Endodermal cell (in vitro differentiated cells): Measurements from ENCODE around the gene ZBTB7C. TPM values are rescaled to one million over a fixed set of nuclear protein-coding genes. Genes with fewer than 3 reads are reported as not detected.

Experiments used
- DNase-seq: peaks from one replicate; pipeline ENCODE4 v3.0.0-alpha.2; 2017
- H3K27ac ChIP-seq: 2 replicates; pipeline ENCODE4 v1.5.1; 2013; ENCODE audit warnings: mild to moderate bottlenecking, low read depth, low read length, moderate library complexity
- H3K27me3 ChIP-seq: 2 replicates; pipeline ENCODE4 v1.6.1; 2013; ENCODE audit warnings: mild to moderate bottlenecking, low read length, moderate library complexity; ENCODE audit not compliant: insufficient read depth, control insufficient read depth, poor library complexity, severe bottlenecking
- H3K36me3 ChIP-seq: 2 replicates; pipeline ENCODE4 v1.7.0; 2013; ENCODE audit warnings: mild to moderate bottlenecking, low read length, moderate library complexity; ENCODE audit not compliant: control insufficient read depth, insufficient read depth
- H3K4me1 ChIP-seq: one replicate; pipeline ENCODE4 v1.7.0; 2013; ENCODE audit warnings: low read length; ENCODE audit not compliant: control insufficient read depth, insufficient read depth
- H3K4me3 ChIP-seq: 2 replicates; pipeline ENCODE4 v1.5.1; 2013; ENCODE audit warnings: mild to moderate bottlenecking, low read length, moderate library complexity
- H3K9ac ChIP-seq: 2 replicates; pipeline ENCODE4 v1.6.1; 2013; ENCODE audit warnings: mild to moderate bottlenecking, low read length, moderate library complexity; ENCODE audit not compliant: poor library complexity, severe bottlenecking; ENCODE audit errors: extremely low read depth
- H3K9me3 ChIP-seq: 2 replicates; pipeline ENCODE4 v1.6.1; 2013; ENCODE audit warnings: mild to moderate bottlenecking, low read length, moderate library complexity; ENCODE audit not compliant: control insufficient read depth
- H3K27ac Mint-ChIP-seq: 2 replicates; pipeline ENCODE4 v1.8.0; 2020; ENCODE audit warnings: mixed read lengths
- H3K27me3 Mint-ChIP-seq: 2 replicates; pipeline ENCODE4 v1.8.0; 2021; ENCODE audit warnings: mild to moderate bottlenecking, mixed read lengths; ENCODE audit not compliant: insufficient read depth
- H3K36me3 Mint-ChIP-seq: 2 replicates; pipeline ENCODE4 v1.8.0; 2020; ENCODE audit warnings: low read depth, mixed read lengths
- H3K4me1 Mint-ChIP-seq: 2 replicates; pipeline ENCODE4 v1.8.0; 2020; ENCODE audit warnings: mixed read lengths
- H3K4me3 Mint-ChIP-seq: 2 replicates; pipeline ENCODE4 v1.8.0; 2020; ENCODE audit warnings: mild to moderate bottlenecking, moderate library complexity, mixed read lengths
- H3K9me3 Mint-ChIP-seq: 2 replicates; pipeline ENCODE4 v1.8.0; 2020; ENCODE audit warnings: mild to moderate bottlenecking, mixed read lengths
- CTCF ChIP-seq: fragments of 200-600 bp; sonication (generic); conservative IDR thresholded peaks from 2 replicates; pipeline ENCODE4 v1.5.0; 2021; ENCODE audit warnings: antibody characterized with exemption, mild to moderate bottlenecking
- WGBS, 2 experiments: methylation state at CpG; one replicate each; pipeline versions ENCODE4 v1.1.5 to v1.1.7; 2013; ENCODE audit warnings: missing lambda C conversion rate in 2 of 2, mixed read lengths in 1 of 2; ENCODE audit not compliant: insufficient coverage in 1 of 2, insufficient read length in 1 of 2; 5-methylcytosine and 5-hydroxymethylcytosine counted together
- total RNA-seq, 2 donors: library from RNA; stranded (reverse); fragmentation: NEBNext Ultra II Directional in 1 of 2; extraction: Animal tissue kit (Norgen Biotek cat#: 25700) in 1 of 2; gene quantifications; 2 replicates in 1 of 2; 3 replicates in 1 of 2; pipeline ENCODE4 v1.2.1, GENCODE V29; 2021

The ZBTB7C gene
- total RNA-seq, 2 donors from 2014 or later = 0.31 to 0.62 TPM

GRCh38 chr18:48364146-48364545 lies 45.0 kb downstream of the ZBTB7C start:
- peaks cover 9% of the 10 kb centered on the region for H3K4me1 ChIP-seq
- H3K9me3 ChIP-seq = peaks cover 12% of the 10 kb centered on the region
- no peak overlapping the region for H3K4me3 Mint-ChIP-seq
- H3K36me3 ChIP-seq = no peaks in the 10 kb centered on the region
- no peak overlapping the region for H3K27ac Mint-ChIP-seq
- H3K27me3 Mint-ChIP-seq = no peaks in the 10 kb centered on the region
- no peak overlapping the region for H3K9ac ChIP-seq
- peaks cover 40% of the 10 kb centered on the region for H3K4me1 Mint-ChIP-seq
- no peak for TF ChIP-seq CTCF
- H3K36me3 Mint-ChIP-seq = no peaks in the 10 kb centered on the region
- H3K27me3 ChIP-seq = no peaks in the 10 kb centered on the region
- H3K9me3 Mint-ChIP-seq = peaks cover 13% of the 10 kb centered on the region
- 91 to 94% methylated on average over 5 of the region's 5 CpGs for WGBS, 2 experiments
- H3K4me3 ChIP-seq = no peak overlapping the region
- peak; percentile 32 for DNase-seq
- H3K27ac ChIP-seq = no peak overlapping the region

GRCh38 chr18:48363175-48363574 lies 46.0 kb downstream of the ZBTB7C start:
- WGBS, 2 experiments = 91 to 100% methylated on average over 1 to 3 of the region's 3 CpGs
- Histone ChIP-seq H3K9ac (no peak overlapping the region), H3K4me3 (no peak overlapping the region), H3K36me3 (no peaks in the 10 kb centered on the region), H3K27ac (no peak overlapping the region), H3K4me1 (peaks cover 9% of the 10 kb centered on the region), H3K9me3 (peaks cover 12% of the 10 kb centered on the region), H3K27me3 (no peaks in the 10 kb centered on the region)
- Mint-ChIP-seq H3K27me3 (no peaks in the 10 kb centered on the region), H3K9me3 (peaks cover 15% of the 10 kb centered on the region), H3K4me1 (peaks cover 33% of the 10 kb centered on the region), H3K36me3 (no peaks in the 10 kb centered on the region), H3K27ac (no peak overlapping the region), H3K4me3 (no peak overlapping the region)
- no peak for TF ChIP-seq CTCF
- no peak for DNase-seq

GRCh38 chr18:48361801-48362200 lies 47.4 kb downstream of the ZBTB7C start:
- H3K36me3 ChIP-seq = no peaks in the 10 kb centered on the region
- no peaks in the 10 kb centered on the region for H3K36me3 Mint-ChIP-seq
- H3K9me3 ChIP-seq = peaks cover 12% of the 10 kb centered on the region
- H3K4me3 ChIP-seq = no peak overlapping the region
- no peaks in the 10 kb centered on the region for H3K27me3 Mint-ChIP-seq
- peaks cover 35% of the 10 kb centered on the region for H3K4me1 Mint-ChIP-seq
- no peaks in the 10 kb centered on the region for H3K27me3 ChIP-seq
- no peak for TF ChIP-seq CTCF
- no peak overlapping the region for H3K27ac ChIP-seq
- peaks cover 12% of the 10 kb centered on the region for H3K4me1 ChIP-seq
- H3K9ac ChIP-seq = no peak overlapping the region
- no peak overlapping the region for H3K4me3 Mint-ChIP-seq
- WGBS, 2 experiments = 93% methylated on average over 4 of the region's 4 CpGs
- peaks cover 21% of the 10 kb centered on the region for H3K9me3 Mint-ChIP-seq
- no peak overlapping the region for H3K27ac Mint-ChIP-seq
- no peak for DNase-seq
